ENCODE measurements around the gene RHBDF2. TPM values are rescaled to one million over a fixed set of nuclear protein-coding genes. Genes with fewer than 3 reads are reported as not detected.

Gene RHBDF2
- total and polyA plus RNA-seq, 5 donors from 2014 or later, result 2.5 to 23.8 (median 3.7) TPM

GRCh38 chr17:76484228-76484725 lies 16.9 kb downstream of the RHBDF2 start:
- Histone ChIP-seq H3K4me1 (ENCODE audit: control insufficient read depth, insufficient read depth, low read length, poor library complexity, severe bottlenecking) (no peaks in the 10 kb centered on the region), H3K27me3 (ENCODE audit: control insufficient read depth, insufficient read depth, low read length) (no peaks in the 10 kb centered on the region), H3K36me3 (ENCODE audit: control insufficient read depth, insufficient read depth, low read length) (no peaks in the 10 kb centered on the region), H3K4me3 (ENCODE audit: low read depth, low read length) (no peak overlapping the region), H3K9me3 (ENCODE audit: control insufficient read depth in 2 of 2, low read length in 2 of 2) (no peaks in the 10 kb centered on the region), H3K27ac (ENCODE audit: insufficient read depth, low read length, poor library complexity, severe bottlenecking) (no peak overlapping the region)
- Mint-ChIP-seq H3K27me3 (no peaks in the 10 kb centered on the region), H3K36me3 (peaks cover 4% of the 10 kb centered on the region), H3K9me3 (no peaks in the 10 kb centered on the region), H3K4me3 (no peak overlapping the region), H3K4me1 (peaks cover 0 to 5% (median 1%) of the 10 kb centered on the region in 4 donors), H3K27ac (no peak overlapping the region)
- DNase-seq (no peak), ATAC-seq (ENCODE audit: low read depth in 2 of 2) (no peak)

- Histone ChIP-seq H3K4me1 (ENCODE audit: control insufficient read depth, insufficient read depth, low read length, poor library complexity, severe bottlenecking) (no peaks in the 10 kb centered on the region), H3K9me3 (ENCODE audit: control insufficient read depth in 2 of 2, low read length in 2 of 2) (no peaks in the 10 kb centered on the region), H3K36me3 (ENCODE audit: control insufficient read depth, insufficient read depth, low read length) (no peaks in the 10 kb centered on the region), H3K27ac (ENCODE audit: insufficient read depth, low read length, poor library complexity, severe bottlenecking) (no peak overlapping the region), H3K27me3 (ENCODE audit: control insufficient read depth, insufficient read depth, low read length) (no peaks in the 10 kb centered on the region), H3K4me3 (ENCODE audit: low read depth, low read length) (no peak overlapping the region)
- no peak overlapping the region for H3K4me3 Mint-ChIP-seq
- no peaks in the 10 kb centered on the region for H3K9me3 Mint-ChIP-seq
- peaks cover 0 to 5% (median 1%) of the 10 kb centered on the region in 4 donors for H3K4me1 Mint-ChIP-seq
- no peak overlapping the region for H3K27ac Mint-ChIP-seq
- peaks cover 9% of the 10 kb centered on the region for H3K36me3 Mint-ChIP-seq
- H3K27me3 Mint-ChIP-seq, result no peaks in the 10 kb centered on the region
- no peak for DNase-seq
- ATAC-seq (ENCODE audit: low read depth in 2 of 2), result peak in 1 of 2 donors; percentile 43
Observed at GRCh38 chr17:76481071-76481655, 20.1 kb downstream of the RHBDF2 start.

- Mint-ChIP-seq H3K27me3 (no peaks in the 10 kb centered on the region), H3K36me3 (peaks cover 9% of the 10 kb centered on the region), H3K9me3 (no peaks in the 10 kb centered on the region), H3K4me3 (no peak overlapping the region), H3K27ac (peak overlapping the region in 1 of 3 donors; percentile 90), H3K4me1 (peaks cover 0 to 5% (median under 1%) of the 10 kb centered on the region in 4 donors)
- Histone ChIP-seq H3K4me1 (ENCODE audit: control insufficient read depth, insufficient read depth, low read length, poor library complexity, severe bottlenecking) (no peaks in the 10 kb centered on the region), H3K4me3 (ENCODE audit: low read depth, low read length) (no peak overlapping the region), H3K27ac (ENCODE audit: insufficient read depth, low read length, poor library complexity, severe bottlenecking) (no peak overlapping the region), H3K9me3 (ENCODE audit: control insufficient read depth in 2 of 2, low read length in 2 of 2) (no peaks in the 10 kb centered on the region), H3K27me3 (ENCODE audit: control insufficient read depth, insufficient read depth, low read length) (no peaks in the 10 kb centered on the region), H3K36me3 (ENCODE audit: control insufficient read depth, insufficient read depth, low read length) (no peaks in the 10 kb centered on the region)
- ATAC-seq (ENCODE audit: low read depth in 2 of 2) (no peak), DNase-seq (no peak)
Observed at GRCh38 chr17:76480632-76481031, 20.6 kb downstream of the RHBDF2 start.

- DNase-seq (no peak), ATAC-seq (ENCODE audit: low read depth in 2 of 2) (no peak)
- H3K4me1 Mint-ChIP-seq, result peaks cover 0 to 3% (median 0%) of the 10 kb centered on the region in 4 donors
- peaks cover 14% of the 10 kb centered on the region for H3K36me3 Mint-ChIP-seq
- H3K4me1 ChIP-seq (ENCODE audit: control insufficient read depth, insufficient read depth, low read length, poor library complexity, severe bottlenecking), result no peaks in the 10 kb centered on the region
- no peak overlapping the region for H3K4me3 ChIP-seq (ENCODE audit: low read depth, low read length)
- no peaks in the 10 kb centered on the region for H3K27me3 Mint-ChIP-seq
- no peaks in the 10 kb centered on the region for H3K9me3 ChIP-seq (ENCODE audit: control insufficient read depth in 2 of 2, low read length in 2 of 2)
- H3K4me3 Mint-ChIP-seq, result no peak overlapping the region
- no peaks in the 10 kb centered on the region for H3K27me3 ChIP-seq (ENCODE audit: control insufficient read depth, insufficient read depth, low read length)
- no peak overlapping the region for H3K27ac Mint-ChIP-seq
- no peak overlapping the region for H3K27ac ChIP-seq (ENCODE audit: insufficient read depth, low read length, poor library complexity, severe bottlenecking)
- H3K36me3 ChIP-seq (ENCODE audit: control insufficient read depth, insufficient read depth, low read length), result no peaks in the 10 kb centered on the region
- H3K9me3 Mint-ChIP-seq, result no peaks in the 10 kb centered on the region
Observed at GRCh38 chr17:76479515-76480060, 21.6 kb downstream of the RHBDF2 start.

GRCh38 chr17:76478730-76479514 lies 22.3 kb downstream of the RHBDF2 start:
- Mint-ChIP-seq H3K4me3 (peak overlapping the region in 1 of 4 donors; percentile 43), H3K27me3 (no peaks in the 10 kb centered on the region), H3K9me3 (no peaks in the 10 kb centered on the region), H3K27ac (no peak overlapping the region), H3K4me1 (no peaks in the 10 kb centered on the region), H3K36me3 (peaks cover 11% of the 10 kb centered on the region)
- Histone ChIP-seq H3K27ac (ENCODE audit: insufficient read depth, low read length, poor library complexity, severe bottlenecking) (no peak overlapping the region), H3K9me3 (ENCODE audit: control insufficient read depth in 2 of 2, low read length in 2 of 2) (no peaks in the 10 kb centered on the region), H3K4me3 (ENCODE audit: low read depth, low read length) (no peak overlapping the region), H3K27me3 (ENCODE audit: control insufficient read depth, insufficient read depth, low read length) (no peaks in the 10 kb centered on the region), H3K4me1 (ENCODE audit: control insufficient read depth, insufficient read depth, low read length, poor library complexity, severe bottlenecking) (no peaks in the 10 kb centered on the region), H3K36me3 (ENCODE audit: control insufficient read depth, insufficient read depth, low read length) (no peaks in the 10 kb centered on the region)
- DNase-seq, result no peak
- no peak for ATAC-seq (ENCODE audit: low read depth in 2 of 2)

GRCh38 chr17:76478097-76478496 lies 23.1 kb downstream of the RHBDF2 start:
- ATAC-seq (ENCODE audit: low read depth in 2 of 2) (no peak), DNase-seq (no peak)
- H3K36me3 ChIP-seq (ENCODE audit: control insufficient read depth, insufficient read depth, low read length), result no peaks in the 10 kb centered on the region
- no peaks in the 10 kb centered on the region for H3K9me3 ChIP-seq (ENCODE audit: control insufficient read depth in 2 of 2, low read length in 2 of 2)
- Mint-ChIP-seq H3K9me3 (no peaks in the 10 kb centered on the region), H3K27me3 (no peaks in the 10 kb centered on the region), H3K4me1 (no peaks in the 10 kb centered on the region), H3K36me3 (peaks cover 11% of the 10 kb centered on the region), H3K4me3 (no peak overlapping the region), H3K27ac (no peak overlapping the region)
- no peaks in the 10 kb centered on the region for H3K27me3 ChIP-seq (ENCODE audit: control insufficient read depth, insufficient read depth, low read length)
- H3K4me3 ChIP-seq (ENCODE audit: low read depth, low read length), result no peak overlapping the region
- H3K4me1 ChIP-seq (ENCODE audit: control insufficient read depth, insufficient read depth, low read length, poor library complexity, severe bottlenecking), result no peaks in the 10 kb centered on the region
- no peak overlapping the region for H3K27ac ChIP-seq (ENCODE audit: insufficient read depth, low read length, poor library complexity, severe bottlenecking)

GRCh38 chr17:76477576-76477975 lies 23.6 kb downstream of the RHBDF2 start:
- Mint-ChIP-seq H3K27ac (no peak overlapping the region), H3K4me1 (no peaks in the 10 kb centered on the region), H3K27me3 (no peaks in the 10 kb centered on the region), H3K36me3 (peaks cover 11% of the 10 kb centered on the region), H3K4me3 (no peak overlapping the region), H3K9me3 (no peaks in the 10 kb centered on the region)
- no peaks in the 10 kb centered on the region for H3K27me3 ChIP-seq (ENCODE audit: control insufficient read depth, insufficient read depth, low read length)
- no peak for ATAC-seq (ENCODE audit: low read depth in 2 of 2)
- no peak for DNase-seq
- H3K27ac ChIP-seq (ENCODE audit: insufficient read depth, low read length, poor library complexity, severe bottlenecking), result no peak overlapping the region
- no peak overlapping the region for H3K4me3 ChIP-seq (ENCODE audit: low read depth, low read length)
- H3K4me1 ChIP-seq (ENCODE audit: control insufficient read depth, insufficient read depth, low read length, poor library complexity, severe bottlenecking), result no peaks in the 10 kb centered on the region
- H3K9me3 ChIP-seq (ENCODE audit: control insufficient read depth in 2 of 2, low read length in 2 of 2), result no peaks in the 10 kb centered on the region
- no peaks in the 10 kb centered on the region for H3K36me3 ChIP-seq (ENCODE audit: control insufficient read depth, insufficient read depth, low read length)

All from CD4-positive, CD25-positive, alpha-beta regulatory T cell (primary cell).